GM03348 (cell line): ENCODE data around the gene KYNU.

Experiments
- DNase-seq: peaks from one replicate; pipeline ENCODE4 v3.0.0; 2012; ENCODE audit warnings: low spot score

The KYNU gene

GRCh38 chr2:142966284-142966683, 88.8 kb downstream of the KYNU start:
- DNase-seq, result no peak

- DNase-seq, result no peak
Observed at GRCh38 chr2:142967060-142967459, 89.6 kb downstream of the KYNU start.

- DNase-seq, result no peak
Observed at GRCh38 chr2:142973160-142973821, 95.8 kb downstream of the KYNU start.

- DNase-seq, result no peak
Observed at GRCh38 chr2:142973822-142974207, 96.4 kb downstream of the KYNU start.

- DNase-seq, result no peak
Observed at GRCh38 chr2:142974288-142975024, 97.0 kb downstream of the KYNU start.

GRCh38 chr2:142975239-142975638, 97.8 kb downstream of the KYNU start:
- no peak for DNase-seq

- peak; percentile 19 for DNase-seq
Observed at GRCh38 chr2:142980246-142981068, 103.0 kb downstream of the KYNU start.

- DNase-seq, result no peak
Observed at GRCh38 chr2:142981069-142981378, 103.6 kb downstream of the KYNU start.

GRCh38 chr2:142981756-142982155, 104.3 kb downstream of the KYNU start:
- no peak for DNase-seq

GRCh38 chr2:142983174-142983573, 105.7 kb downstream of the KYNU start:
- DNase-seq, result no peak

GRCh38 chr2:142984657-142985056, 107.2 kb downstream of the KYNU start:
- no peak for DNase-seq

GRCh38 chr2:142987044-142987443, 109.6 kb downstream of the KYNU start:
- DNase-seq, result no peak

GRCh38 chr2:142989273-142990204, 112.1 kb downstream of the KYNU start:
- peak; percentile 22 for DNase-seq

GRCh38 chr2:142991295-142991694, 113.8 kb downstream of the KYNU start:
- DNase-seq, result no peak

GRCh38 chr2:142992840-142993239, 115.4 kb downstream of the KYNU start:
- DNase-seq, result no peak

GRCh38 chr2:142993771-142994170, 116.3 kb downstream of the KYNU start:
- DNase-seq, result no peak

GRCh38 chr2:142994665-142995064, 117.2 kb downstream of the KYNU start:
- DNase-seq, result no peak

- DNase-seq, result no peak
Observed at GRCh38 chr2:142997231-142997630, 119.8 kb downstream of the KYNU start.

- no peak for DNase-seq
Observed at GRCh38 chr2:143000599-143000998, 123.1 kb downstream of the KYNU start.

GRCh38 chr2:143001501-143001900, 124.0 kb downstream of the KYNU start:
- no peak for DNase-seq

- no peak for DNase-seq
Observed at GRCh38 chr2:143015656-143016055, 138.2 kb downstream of the KYNU start.
